Neuronal stem cell (in vitro differentiated cells): ENCODE results near the gene UQCR11.

Experiments
- DNase-seq: peaks from one replicate; pipeline ENCODE4 v3.0.0-alpha.2; 2013; ENCODE audit warnings: low spot score
- H2AFZ ChIP-seq: one replicate; pipeline ENCODE4 v1.6.1; 2013; ENCODE audit warnings: mild to moderate bottlenecking, low read length, inconsistent platforms
- H2AK5ac ChIP-seq: 2 replicates; pipeline ENCODE4 v1.6.1; 2013; ENCODE audit warnings: low read depth, mild to moderate bottlenecking, inconsistent platforms, low read length, moderate library complexity, mixed read lengths
- H2BK120ac ChIP-seq: 2 replicates; pipeline ENCODE4 v1.6.1; 2013; ENCODE audit warnings: low read depth, mild to moderate bottlenecking, inconsistent platforms, low read length, moderate library complexity, mixed read lengths
- H2BK12ac ChIP-seq: one replicate; pipeline ENCODE4 v1.6.1; 2013; ENCODE audit warnings: low read length, inconsistent platforms
- H2BK15ac ChIP-seq: 2 replicates; pipeline ENCODE4 v1.6.1; 2013; ENCODE audit warnings: mild to moderate bottlenecking, low read length, inconsistent platforms, mixed read lengths
- H2BK5ac ChIP-seq: one replicate; pipeline ENCODE4 v1.6.1; 2013; ENCODE audit warnings: inconsistent platforms, mild to moderate bottlenecking, low read length, moderate library complexity
- H3K14ac ChIP-seq: one replicate; pipeline ENCODE4 v1.6.1; 2013; ENCODE audit warnings: low read length, inconsistent platforms
- H3K18ac ChIP-seq: 2 replicates; pipeline ENCODE4 v1.6.1; 2013; ENCODE audit warnings: low read length, inconsistent platforms
- H3K23ac ChIP-seq: 2 replicates; pipeline ENCODE4 v1.6.1; 2013; ENCODE audit warnings: low read depth, mild to moderate bottlenecking, mixed read lengths, low read length, inconsistent platforms; ENCODE audit not compliant: poor library complexity
- H3K27ac ChIP-seq: replicated peaks from 3 replicates; pipeline ENCODE4 v1.5.1; 2013; ENCODE audit warnings: low read length, inconsistent platforms
- H3K27me3 ChIP-seq, 3 experiments: 2 replicates each; pipeline ENCODE4 v1.6.1; 2013; ENCODE audit warnings: low read length in 3 of 3, mild to moderate bottlenecking in 2 of 3, inconsistent platforms in 1 of 3, low read depth in 1 of 3, mixed read lengths in 1 of 3, moderate library complexity in 1 of 3; ENCODE audit not compliant: control insufficient read depth in 3 of 3, insufficient read depth in 3 of 3
- H3K36me3 ChIP-seq, 2 donors: replicated peaks in 1 of 2; 2 replicates each; pipeline ENCODE4 v1.6.1; 2013; ENCODE audit warnings: low read length in 2 of 2; ENCODE audit not compliant: control insufficient read depth in 2 of 2, insufficient read depth in 2 of 2
- H3K4ac ChIP-seq: 2 replicates; pipeline ENCODE4 v1.6.1; 2013; ENCODE audit warnings: inconsistent platforms, mild to moderate bottlenecking, low read length, moderate library complexity
- H3K4me1 ChIP-seq, 2 donors: 1 replicate in 1 of 2; 2 replicates in 1 of 2; pipeline ENCODE4 v1.6.1; 2013; ENCODE audit warnings: low read length in 2 of 2, low read depth in 1 of 2; ENCODE audit not compliant: control insufficient read depth in 2 of 2, insufficient read depth in 1 of 2
- H3K4me2 ChIP-seq: one replicate; pipeline ENCODE4 v1.6.1; 2013; ENCODE audit warnings: mild to moderate bottlenecking, low read length, inconsistent platforms; ENCODE audit not compliant: insufficient read depth, poor library complexity, severe bottlenecking
- H3K4me3 ChIP-seq, 2 donors: 2 replicates each; pipeline ENCODE4 v1.5.1; 2013; ENCODE audit warnings: low read length in 2 of 2, mild to moderate bottlenecking in 2 of 2, inconsistent platforms in 1 of 2, moderate library complexity in 1 of 2
- H3K79me1 ChIP-seq: one replicate; pipeline ENCODE4 v1.6.1; 2013; ENCODE audit warnings: low read depth, mild to moderate bottlenecking, inconsistent platforms, low read length, moderate library complexity
- H3K9ac ChIP-seq: one replicate; pipeline ENCODE4 v1.6.1; 2013; ENCODE audit warnings: mild to moderate bottlenecking, low read depth, low read length, inconsistent platforms; ENCODE audit not compliant: poor library complexity
- H3K9me3 ChIP-seq, 2 donors: replicated peaks in 1 of 2; 2 replicates each; pipeline versions ENCODE3 to v1.6.1; 2013; ENCODE audit warnings: low read length in 2 of 2, mild to moderate bottlenecking in 2 of 2, inconsistent platforms in 1 of 2, low read depth in 1 of 2, mixed read lengths in 1 of 2, moderate library complexity in 1 of 2; ENCODE audit not compliant: control insufficient read depth in 2 of 2, insufficient read depth in 1 of 2
- H4K8ac ChIP-seq: one replicate; pipeline ENCODE4 v1.6.1; 2013; ENCODE audit warnings: low read depth, mild to moderate bottlenecking, inconsistent platforms, low read length, moderate library complexity
- H4K91ac ChIP-seq: one replicate; pipeline ENCODE4 v1.6.1; 2013; ENCODE audit warnings: low read length, low read depth, mild to moderate bottlenecking, inconsistent platforms; ENCODE audit not compliant: poor library complexity
- WGBS, 2 donors: extraction: QIAGEN DNeasy Blood & Tissue Kit; methylation state at CpG; one replicate each; pipeline ENCODE4 v1.1.7; 2013; ENCODE audit warnings: missing lambda C conversion rate in 2 of 2, mixed read lengths in 1 of 2; ENCODE audit not compliant: insufficient read length in 2 of 2, insufficient replicate concordance in 1 of 2; ENCODE audit errors: extremely low coverage in 2 of 2; 5-methylcytosine and 5-hydroxymethylcytosine counted together

UQCR11 gene

DNA sequence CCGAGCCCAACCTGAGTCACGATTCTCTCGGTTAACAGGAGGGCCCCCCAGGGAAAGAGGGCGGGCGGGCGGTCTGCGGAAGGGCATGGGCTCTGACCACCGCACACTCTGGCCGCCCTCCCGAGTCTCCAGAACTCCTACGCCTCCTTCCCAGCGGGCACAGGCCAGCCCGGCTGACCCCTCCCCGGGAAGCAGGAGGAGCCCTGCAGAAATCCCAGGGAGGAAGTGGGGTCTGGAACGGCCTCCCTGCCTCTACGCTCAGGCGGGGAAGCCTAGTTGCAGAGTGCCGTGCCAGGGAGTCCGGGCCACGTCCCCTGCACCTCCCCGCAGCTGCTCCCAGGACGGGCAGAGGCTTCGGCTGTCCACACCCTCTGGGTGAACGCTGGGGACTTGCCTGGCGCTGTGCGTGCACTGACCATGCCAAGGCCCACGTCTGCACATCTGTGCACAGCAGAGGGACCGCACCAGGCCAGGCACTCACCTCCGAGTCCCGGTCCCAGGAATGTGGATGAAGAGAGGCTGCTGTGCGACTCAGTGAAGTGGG lies 26.4 kb upstream of the UQCR11 start:
- H2BK120ac ChIP-seq, result no peak overlapping the region
- no peak overlapping the region for H2AFZ ChIP-seq
- H2BK12ac ChIP-seq, result peak overlapping the region; percentile 41
- no peak overlapping the region for H3K4me2 ChIP-seq
- no peak overlapping the region for H2AK5ac ChIP-seq
- H3K4me1 ChIP-seq, result no peaks in the 10 kb centered on the region
- H3K4ac ChIP-seq, result no peak overlapping the region
- H3K27me3 ChIP-seq, result no peaks in the 10 kb centered on the region
- no CpG with 5 or more reads among the region's 31 CpGs for WGBS, 2 donors
- DNase-seq, result no peak
- H4K8ac ChIP-seq, result no peak overlapping the region
- peaks cover 5 to 9% of the 10 kb centered on the region in 2 donors for H3K9me3 ChIP-seq
- peaks cover 53% of the 10 kb centered on the region for H3K79me1 ChIP-seq
- no peak overlapping the region for H4K91ac ChIP-seq
- H2BK15ac ChIP-seq, result no peak overlapping the region
- no peak overlapping the region for H3K27ac ChIP-seq
- H2BK5ac ChIP-seq, result no peak overlapping the region
- H3K14ac ChIP-seq, result no peak overlapping the region
- H3K4me3 ChIP-seq, result no peak overlapping the region
- peak overlapping the region; percentile 30 for H3K9ac ChIP-seq
- peak overlapping the region; percentile 12 for H3K23ac ChIP-seq
- no peak overlapping the region for H3K18ac ChIP-seq
- peaks cover 43 to 79% of the 10 kb centered on the region in 2 donors for H3K36me3 ChIP-seq

DNA sequence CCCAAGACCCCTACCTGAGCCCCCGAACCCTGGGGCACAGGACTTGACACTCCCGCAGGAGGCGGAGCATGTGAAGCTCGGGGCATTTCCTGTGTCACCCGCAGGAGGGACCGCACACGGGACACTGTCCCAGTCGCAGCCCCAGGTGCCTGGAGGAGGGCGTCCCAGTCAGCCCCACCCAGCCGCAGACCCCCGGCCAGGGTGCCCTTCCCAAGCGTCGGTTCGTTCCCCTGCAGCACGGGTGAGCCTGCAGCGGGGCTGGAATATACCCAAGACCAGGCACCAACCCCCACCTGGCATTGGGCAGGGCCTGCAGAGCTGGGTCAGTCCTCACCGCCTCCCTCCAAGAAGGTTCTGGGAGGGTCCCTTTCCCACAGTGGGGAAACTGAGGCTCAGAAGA lies 25.5 kb upstream of the UQCR11 start:
- H2BK12ac ChIP-seq, result no peak overlapping the region
- no peak overlapping the region for H3K23ac ChIP-seq
- H3K4ac ChIP-seq, result no peak overlapping the region
- H3K18ac ChIP-seq, result no peak overlapping the region
- peaks cover 5 to 8% of the 10 kb centered on the region in 2 donors for H3K9me3 ChIP-seq
- H2AFZ ChIP-seq, result no peak overlapping the region
- DNase-seq, result no peak
- no peak overlapping the region for H3K9ac ChIP-seq
- peaks cover 42 to 79% of the 10 kb centered on the region in 2 donors for H3K36me3 ChIP-seq
- H3K4me3 ChIP-seq, result no peak overlapping the region
- H2AK5ac ChIP-seq, result no peak overlapping the region
- H3K27ac ChIP-seq, result no peak overlapping the region
- no peaks in the 10 kb centered on the region for H3K27me3 ChIP-seq
- H2BK120ac ChIP-seq, result no peak overlapping the region
- no peak overlapping the region for H2BK5ac ChIP-seq
- no peaks in the 10 kb centered on the region for H3K4me1 ChIP-seq
- no peak overlapping the region for H4K8ac ChIP-seq
- WGBS, 2 donors, result no CpG with 5 or more reads among the region's 17 CpGs
- H3K14ac ChIP-seq, result no peak overlapping the region
- H3K4me2 ChIP-seq, result no peak overlapping the region
- H4K91ac ChIP-seq, result no peak overlapping the region
- no peak overlapping the region for H2BK15ac ChIP-seq
- H3K79me1 ChIP-seq, result peaks cover 50% of the 10 kb centered on the region

DNA sequence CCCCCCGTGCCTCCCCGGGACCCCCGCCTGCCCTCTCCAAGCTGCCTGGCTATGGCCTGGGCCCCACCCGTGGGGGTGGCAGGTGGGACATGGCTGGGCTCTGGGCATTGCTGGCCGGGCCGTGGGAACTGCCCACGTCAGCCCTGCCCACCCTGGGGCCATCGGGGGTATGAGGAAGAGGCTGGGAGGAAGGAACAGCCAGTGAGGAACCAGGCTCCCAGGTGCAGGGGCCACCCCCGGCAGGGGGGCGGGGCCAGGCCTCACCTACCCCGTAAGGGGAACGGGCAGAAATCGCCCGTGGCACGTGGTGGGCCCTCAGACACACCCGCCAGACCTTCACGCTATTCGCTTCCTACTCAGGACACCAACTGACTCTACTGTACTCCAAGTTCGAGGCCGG lies 24.8 kb upstream of the UQCR11 start:
- DNase-seq, result no peak
- peak overlapping the region; percentile 73 for H3K23ac ChIP-seq

DNA sequence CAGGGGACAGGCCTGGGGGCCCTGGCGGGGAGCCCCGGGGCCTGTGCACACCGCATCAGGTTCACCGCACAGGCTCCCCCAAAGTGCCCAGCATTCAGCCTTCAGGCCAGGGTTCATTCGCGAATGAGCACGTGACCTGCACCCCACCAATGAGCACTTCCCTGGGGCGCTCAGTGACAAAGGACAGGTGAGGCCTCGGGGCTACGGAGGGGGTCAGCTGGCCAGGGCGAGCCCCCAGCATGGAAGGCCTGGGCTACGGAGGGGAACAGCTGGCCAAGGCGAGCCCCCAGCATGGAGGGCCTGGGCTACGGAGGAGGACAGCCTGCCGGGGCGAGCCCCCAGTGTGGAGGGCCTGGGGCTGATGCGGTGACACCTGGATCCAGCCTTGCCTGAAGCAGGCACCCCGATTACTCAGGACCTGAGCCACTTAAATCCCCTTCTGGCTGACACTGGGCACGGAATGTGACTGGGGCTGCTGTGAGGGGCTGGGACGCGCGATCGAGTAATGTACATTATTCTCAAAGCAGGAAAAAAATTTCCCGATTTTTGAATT lies 24.1 kb upstream of the UQCR11 start:
- Histone ChIP-seq H3K9me3 (no peaks in the 10 kb centered on the region), H3K36me3 (peaks cover 47 to 79% of the 10 kb centered on the region in 2 donors), H2BK12ac (no peak overlapping the region), H3K4me1 (no peaks in the 10 kb centered on the region), H3K27ac (no peak overlapping the region), H3K4me2 (no peak overlapping the region), H3K4me3 (no peak overlapping the region), H3K18ac (no peak overlapping the region), H3K9ac (peak overlapping the region; percentile 64), H3K23ac (no peak overlapping the region), H3K4ac (no peak overlapping the region), H4K8ac (no peak overlapping the region), H2BK15ac (no peak overlapping the region), H2BK5ac (no peak overlapping the region), H4K91ac (no peak overlapping the region), H3K14ac (no peak overlapping the region), H2BK120ac (no peak overlapping the region), H2AFZ (no peak overlapping the region), H3K27me3 (no peaks in the 10 kb centered on the region), H2AK5ac (no peak overlapping the region), H3K79me1 (peaks cover 46% of the 10 kb centered on the region)
- no CpG with 5 or more reads among the region's 24 CpGs for WGBS, 2 donors
- no peak for DNase-seq

More for the DNA sequence above, 24.8 kb upstream of the UQCR11 start:
- Histone ChIP-seq H2AFZ (no peak overlapping the region), H4K8ac (no peak overlapping the region), H2BK120ac (no peak overlapping the region), H2BK12ac (peak overlapping the region; percentile 10), H2AK5ac (no peak overlapping the region), H3K4me2 (no peak overlapping the region), H3K9me3 (peaks cover 3 to 4% of the 10 kb centered on the region in 2 donors), H3K9ac (no peak overlapping the region), H3K79me1 (peaks cover 53% of the 10 kb centered on the region), H2BK5ac (no peak overlapping the region), H3K14ac (no peak overlapping the region), H2BK15ac (no peak overlapping the region), H3K27me3 (no peaks in the 10 kb centered on the region), H3K27ac (no peak overlapping the region), H3K4me1 (no peaks in the 10 kb centered on the region), H3K4me3 (no peak overlapping the region), H3K36me3 (peaks cover 47 to 79% of the 10 kb centered on the region in 2 donors), H4K91ac (no peak overlapping the region), H3K18ac (no peak overlapping the region), H3K4ac (no peak overlapping the region)
- no CpG with 5 or more reads among the region's 20 CpGs for WGBS, 2 donors
